A673 (cell line): ENCODE data around the gene HIBADH. TPM values are rescaled to one million over a fixed set of nuclear protein-coding genes. Genes with fewer than 3 reads are reported as not detected.

Source experiments
- BruUV-seq: library from RNA; stranded (reverse); fragments of 400-500 nt; replicated peaks from 2 replicates; lab custom pipeline; 2021; lab: Mats Ljungman, UMichigan
- CTCF ChIA-PET: fragments of 300-600 bp; sonication (Branson Sonifier 250); formaldehyde crosslinking; loops from one replicate; lab custom pipeline; 2022; ENCODE audit warnings: antibody characterized with exemption; lab: Charles Lee
- POLR2A ChIA-PET: fragments of 300-600 bp; sonication (Branson Sonifier 250); formaldehyde crosslinking; loops from one replicate; lab custom pipeline; 2022; ENCODE audit warnings: antibody characterized with exemption; ENCODE audit not compliant: low non-redundant PET; lab: Charles Lee
- DNase-seq: peaks from one replicate; pipeline ENCODE4 v3.0.0-alpha.2; 2015; ENCODE audit warnings: low spot score
- H3K27ac ChIP-seq: fragments of 200-600 bp; sonication (generic); 2 replicates; pipeline ENCODE4 v1.5.1; 2016; ENCODE audit warnings: mixed run types, low read depth, mild to moderate bottlenecking, mixed read lengths, antibody characterized with exemption, low read length; ENCODE audit not compliant: poor library complexity, severe bottlenecking
- H3K27me3 ChIP-seq: fragments of 200-600 bp; sonication (generic); replicated peaks from 2 replicates; pipeline ENCODE4 v1.6.1; 2017; ENCODE audit warnings: mixed run types, low read depth, mild to moderate bottlenecking, mixed read lengths, antibody characterized with exemption, low read length; ENCODE audit not compliant: insufficient read depth, poor library complexity
- H3K36me3 ChIP-seq: fragments of 200-600 bp; sonication (generic); 2 replicates; pipeline ENCODE4 v1.6.1; 2016; ENCODE audit warnings: mixed run types, mild to moderate bottlenecking, mixed read lengths, antibody characterized with exemption, low read length; ENCODE audit not compliant: insufficient read depth, poor library complexity, severe bottlenecking
- H3K4me1 ChIP-seq: fragments of 200-600 bp; sonication (generic); 2 replicates; pipeline ENCODE4 v1.6.1; 2017; ENCODE audit warnings: mixed run types, mild to moderate bottlenecking, mixed read lengths, antibody characterized with exemption, low read length; ENCODE audit not compliant: insufficient read depth, poor library complexity, severe bottlenecking
- H3K4me3 ChIP-seq: fragments of 200-600 bp; sonication (generic); 2 replicates; pipeline ENCODE4 v1.5.1; 2016; ENCODE audit warnings: low read depth, mixed run types, mild to moderate bottlenecking, mixed read lengths, low read length; ENCODE audit not compliant: poor library complexity, severe bottlenecking
- H3K9me3 ChIP-seq: fragments of 200-600 bp; sonication (generic); 2 replicates; pipeline ENCODE4 v1.6.1; 2016; ENCODE audit warnings: mixed run types, low read depth, mild to moderate bottlenecking, mixed read lengths, antibody characterized with exemption, low read length; ENCODE audit not compliant: poor library complexity, severe bottlenecking
- EZH2 ChIP-seq: fragments of 200-600 bp; sonication (generic); IDR thresholded peaks from 2 replicates; pipeline ENCODE4 v1.6.1; 2017; ENCODE audit warnings: borderline replicate concordance, low read depth, mild to moderate bottlenecking, mixed read lengths, antibody characterized with exemption, low read length; ENCODE audit not compliant: poor library complexity, severe bottlenecking
- intact Hi-C: fragments of 100-400 bp; cut with micrococcal nuclease; formaldehyde crosslinking; loops from one replicate; pipeline ENCODE4 v1.10.0; 2022; ENCODE audit not compliant: unreplicated experiment
- total RNA-seq: library from RNA; stranded (reverse); gene quantifications from 2 replicates; pipeline ENCODE4 v1.2.3, GENCODE V29; 2021
- TF ChIP-seq, protein P1 (sequence below): fragments of 300-800, 200-600 bp; sonication (generic); conservative IDR thresholded peaks from 2 replicates; pipeline ENCODE4 v1.5.1; 2017; ENCODE audit warnings: low read depth, mild to moderate bottlenecking, antibody characterized with exemption, low read length, moderate library complexity, mixed read lengths

The HIBADH gene
- total RNA-seq, 1 experiment from 2014 or later = 10.2 TPM

DNA sequence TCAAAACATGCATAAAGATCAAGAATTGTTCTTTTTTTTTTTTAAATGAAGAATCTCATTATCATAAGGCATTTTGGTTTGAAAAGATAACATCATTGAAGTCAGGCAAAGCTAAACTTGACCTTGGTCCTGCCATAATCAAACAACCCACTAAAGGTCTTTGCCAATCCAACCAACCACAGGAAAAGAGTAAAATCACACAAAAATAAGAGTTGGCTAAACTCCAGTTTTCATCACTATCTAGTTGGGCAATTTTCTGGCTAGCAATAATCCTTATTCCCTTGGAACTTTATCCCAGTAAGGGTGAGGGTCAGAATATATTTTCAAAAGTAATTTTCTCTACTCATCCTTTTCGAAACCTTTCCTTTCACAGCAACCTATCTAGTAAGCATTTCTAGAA is 62.4 kb downstream of the HIBADH start:
- Histone ChIP-seq H3K4me1 (no peaks in the 10 kb centered on the region), H3K36me3 (no peaks in the 10 kb centered on the region), H3K27me3 (no peaks in the 10 kb centered on the region), H3K9me3 (no peaks in the 10 kb centered on the region), H3K4me3 (no peak overlapping the region), H3K27ac (no peak overlapping the region)
- ChIA-PET CTCF (no interaction called here), POLR2A (no interaction called here)
- no peak for TF ChIP-seq EZH2
- TF ChIP-seq, protein P1, sequence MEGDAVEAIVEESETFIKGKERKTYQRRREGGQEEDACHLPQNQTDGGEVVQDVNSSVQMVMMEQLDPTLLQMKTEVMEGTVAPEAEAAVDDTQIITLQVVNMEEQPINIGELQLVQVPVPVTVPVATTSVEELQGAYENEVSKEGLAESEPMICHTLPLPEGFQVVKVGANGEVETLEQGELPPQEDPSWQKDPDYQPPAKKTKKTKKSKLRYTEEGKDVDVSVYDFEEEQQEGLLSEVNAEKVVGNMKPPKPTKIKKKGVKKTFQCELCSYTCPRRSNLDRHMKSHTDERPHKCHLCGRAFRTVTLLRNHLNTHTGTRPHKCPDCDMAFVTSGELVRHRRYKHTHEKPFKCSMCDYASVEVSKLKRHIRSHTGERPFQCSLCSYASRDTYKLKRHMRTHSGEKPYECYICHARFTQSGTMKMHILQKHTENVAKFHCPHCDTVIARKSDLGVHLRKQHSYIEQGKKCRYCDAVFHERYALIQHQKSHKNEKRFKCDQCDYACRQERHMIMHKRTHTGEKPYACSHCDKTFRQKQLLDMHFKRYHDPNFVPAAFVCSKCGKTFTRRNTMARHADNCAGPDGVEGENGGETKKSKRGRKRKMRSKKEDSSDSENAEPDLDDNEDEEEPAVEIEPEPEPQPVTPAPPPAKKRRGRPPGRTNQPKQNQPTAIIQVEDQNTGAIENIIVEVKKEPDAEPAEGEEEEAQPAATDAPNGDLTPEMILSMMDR = no peak
- no peak for DNase-seq
- BruUV-seq = no TSS peak
- intact Hi-C loops = no loop called here

- Histone ChIP-seq H3K36me3 (no peaks in the 10 kb centered on the region), H3K9me3 (no peaks in the 10 kb centered on the region), H3K27me3 (no peaks in the 10 kb centered on the region), H3K27ac (no peak overlapping the region), H3K4me3 (no peak overlapping the region), H3K4me1 (no peaks in the 10 kb centered on the region)
- DNase-seq = no peak
- CTCF ChIA-PET = no interaction called here
- intact Hi-C loops = no loop called here
- TF ChIP-seq, protein P1 = no peak
- no peak for TF ChIP-seq EZH2
- BruUV-seq = no TSS peak
- POLR2A ChIA-PET = no interaction called here
Measured at GRCh38 chr7:27595009-27595408, 67.7 kb downstream of the HIBADH start.

GRCh38 chr7:27593226-27593625 is 69.5 kb downstream of the HIBADH start:
- no TSS peak for BruUV-seq
- DNase-seq = no peak
- Histone ChIP-seq H3K27ac (no peak overlapping the region), H3K27me3 (no peaks in the 10 kb centered on the region), H3K36me3 (no peaks in the 10 kb centered on the region), H3K4me1 (no peaks in the 10 kb centered on the region), H3K9me3 (no peaks in the 10 kb centered on the region), H3K4me3 (no peak overlapping the region)
- TF ChIP-seq EZH2 = no peak
- TF ChIP-seq, protein P1 = no peak
- POLR2A ChIA-PET = no interaction called here
- intact Hi-C loops = no loop called here
- CTCF ChIA-PET = no interaction called here
